Measurements from ENCODE around the gene CIDEB.
"Not testable (repeated sequence)": the region's sequence is repeated elsewhere in the genome, so short reads cannot be mapped to it uniquely, and the experiment has no call there.

CIDEB gene

GRCh38 chr14:24307575-24308341, at the start of gene CIDEB:
Gene CIDEB, minus strand, starts transcription at chr14:24307977. Its CDS starts 119 bp downstream, at chr14:24307858.
- DNase-seq: peak; percentile 27

DNA sequence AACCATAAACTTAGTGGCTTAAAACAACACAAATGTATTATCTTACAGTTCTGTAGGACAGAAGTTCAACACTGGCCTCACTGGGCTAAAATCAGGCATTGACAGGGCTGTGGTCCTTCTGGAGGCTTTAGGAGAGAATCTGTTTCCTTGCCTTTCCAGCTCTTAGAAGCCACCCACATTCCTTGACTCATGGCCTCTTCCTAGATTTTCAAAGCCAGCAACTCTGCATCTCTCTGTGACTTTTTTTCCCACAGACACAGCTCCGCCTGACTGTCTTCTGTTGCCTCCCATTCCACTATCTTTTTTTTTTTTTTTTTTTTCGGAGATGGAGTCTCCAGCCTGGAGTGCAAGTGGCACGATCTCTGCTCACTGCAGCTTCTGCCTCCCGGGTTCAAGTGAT, 48.4 kb upstream of the CIDEB start:
- no peak for DNase-seq

GRCh38 chr14:24355009-24355408, 47.2 kb upstream of the CIDEB start:
- DNase-seq: no peak

DNA sequence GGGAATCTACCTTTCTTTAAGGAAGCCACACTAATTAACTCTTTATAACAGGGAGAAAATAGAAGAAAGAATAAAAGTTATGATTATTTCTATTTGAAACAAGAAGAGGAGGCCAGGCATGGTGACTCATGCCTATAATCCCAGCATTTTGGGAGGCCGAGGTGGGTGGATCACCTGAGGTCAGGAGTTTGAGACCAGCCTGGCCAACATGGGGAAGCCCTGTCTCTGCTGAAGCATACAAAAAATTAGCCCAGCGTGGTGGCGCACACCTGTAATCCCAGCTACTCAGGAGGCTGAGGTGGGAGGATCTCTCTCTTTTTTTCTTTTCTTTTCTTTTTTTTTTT, 46.7 kb upstream of the CIDEB start:
- not testable (repeated sequence) for DNase-seq

DNA sequence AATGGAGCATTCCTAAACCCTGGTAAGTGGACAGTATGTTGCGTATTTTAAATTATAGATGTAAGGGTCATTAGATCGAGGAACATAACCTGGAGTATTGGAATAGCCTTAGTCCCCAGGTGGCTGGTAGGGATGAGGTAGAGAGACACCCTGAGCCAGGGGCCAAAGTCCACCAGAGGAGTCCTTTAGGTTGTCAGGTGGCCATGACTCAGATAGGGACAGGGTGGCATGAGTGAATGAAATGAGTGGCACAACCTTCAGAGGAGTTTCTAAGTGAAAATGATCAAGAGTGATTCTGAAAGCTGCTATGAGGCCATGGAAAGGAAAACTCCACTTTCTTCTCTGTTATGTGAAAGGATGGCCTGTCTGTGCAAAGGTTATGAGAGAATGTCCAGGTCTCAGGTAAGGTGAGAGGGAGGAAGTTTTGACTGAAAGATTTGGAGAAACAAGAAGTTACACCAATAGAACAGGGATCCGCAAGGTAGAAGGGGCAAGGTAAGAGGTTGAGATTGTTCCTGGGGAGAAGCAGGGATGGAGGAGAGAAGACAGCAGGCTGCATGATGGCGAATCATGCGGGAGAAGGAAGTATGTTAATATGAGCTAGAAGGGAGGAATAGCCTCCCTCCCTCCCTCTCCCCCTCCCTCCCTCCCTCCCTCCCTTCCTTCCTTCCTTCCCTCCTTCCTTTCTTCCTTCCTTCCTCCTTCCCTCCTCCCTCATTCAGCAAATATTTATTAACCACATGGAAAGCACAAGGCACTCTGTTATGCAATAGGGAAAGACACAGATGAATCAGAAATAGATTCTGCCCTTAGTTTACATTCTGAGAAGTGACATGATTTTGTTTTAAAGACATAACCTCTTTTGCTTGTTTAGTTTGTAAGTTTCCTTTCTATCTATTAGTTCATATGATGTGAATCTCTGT, 46.0 kb upstream of the CIDEB start:
- DNase-seq: no peak

DNA sequence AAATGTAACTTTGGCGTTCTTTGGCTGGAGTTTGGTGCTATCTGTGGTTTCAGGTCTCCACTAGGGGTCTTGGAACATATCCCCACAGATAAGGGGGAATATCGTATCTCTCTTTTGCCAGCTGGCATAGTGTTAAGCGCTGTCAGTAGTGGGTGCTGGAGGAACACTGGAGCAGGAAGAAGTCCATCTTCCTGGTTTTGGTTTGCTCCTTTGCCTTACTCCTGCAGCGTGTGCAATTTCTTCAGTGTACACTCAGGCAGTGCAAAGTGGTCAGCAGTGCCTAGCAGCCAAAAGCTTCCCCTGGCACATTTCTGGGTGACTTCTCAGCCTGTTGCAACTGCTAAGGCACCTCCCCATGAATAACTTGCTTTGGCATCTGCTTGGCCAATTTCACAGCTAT, 43.7 kb upstream of the CIDEB start:
- no peak for DNase-seq

DNA sequence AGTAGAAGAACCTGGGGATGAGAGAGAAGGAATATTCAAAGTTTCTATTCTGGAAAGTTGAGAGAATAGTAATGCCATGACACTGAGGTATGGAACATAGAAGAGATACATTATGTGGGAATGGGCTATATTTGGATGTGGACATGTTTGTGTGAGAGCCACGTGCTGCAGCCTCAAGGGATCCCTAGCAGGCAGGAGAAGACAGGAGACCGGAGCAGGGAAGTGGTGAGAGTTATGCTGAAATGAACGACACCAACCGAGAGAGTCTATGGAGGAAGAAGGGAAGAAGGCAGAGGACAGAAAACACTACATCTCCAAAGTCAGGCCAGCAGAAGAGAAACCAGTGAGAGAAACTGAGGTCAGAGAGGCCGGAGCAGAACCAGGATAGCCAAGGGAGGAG, 42.0 kb upstream of the CIDEB start:
- DNase-seq: no peak

DNA sequence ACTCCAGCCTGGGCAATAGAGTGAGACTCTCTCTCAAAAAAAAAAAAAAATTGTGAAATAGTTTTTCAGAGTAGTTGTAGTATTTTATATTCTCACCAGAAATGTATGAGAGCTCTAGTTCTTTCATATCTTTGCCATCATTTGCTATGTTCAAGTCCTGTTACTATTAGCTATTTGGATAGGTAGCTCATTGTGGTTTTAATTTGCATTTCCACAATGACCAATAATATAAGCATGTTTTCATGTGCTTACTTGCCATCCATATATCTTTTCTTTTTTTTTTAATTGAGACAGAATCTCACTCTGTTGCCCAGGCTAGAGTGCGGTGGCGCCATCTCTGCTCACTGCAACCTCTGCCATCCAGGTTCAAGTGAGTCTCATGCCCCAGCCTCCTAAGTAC, 40.4 kb upstream of the CIDEB start:
- DNase-seq: no peak

DNA sequence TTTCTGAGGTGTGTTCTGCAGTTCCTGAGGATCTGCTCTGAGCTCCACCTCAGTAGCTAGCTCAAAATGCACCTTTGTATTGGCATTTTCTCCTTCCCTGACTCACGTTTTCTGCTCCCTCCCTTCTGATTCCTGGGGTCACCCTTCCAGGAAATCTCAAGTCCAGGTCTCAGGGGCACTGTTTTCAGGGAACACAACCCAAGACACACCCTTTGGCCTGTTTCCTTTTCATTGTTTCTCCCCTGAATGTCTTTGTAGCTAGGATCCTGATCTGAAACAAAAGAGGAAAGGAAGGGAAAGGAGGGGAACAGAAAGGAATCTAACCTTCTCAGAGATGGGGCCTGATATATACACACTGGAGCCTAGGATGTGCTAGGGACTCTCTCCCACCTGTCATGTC, 39.4 kb upstream of the CIDEB start:
- DNase-seq: no peak

GRCh38 chr14:24343795-24344660, 36.3 kb upstream of the CIDEB start:
- no peak for DNase-seq

DNA sequence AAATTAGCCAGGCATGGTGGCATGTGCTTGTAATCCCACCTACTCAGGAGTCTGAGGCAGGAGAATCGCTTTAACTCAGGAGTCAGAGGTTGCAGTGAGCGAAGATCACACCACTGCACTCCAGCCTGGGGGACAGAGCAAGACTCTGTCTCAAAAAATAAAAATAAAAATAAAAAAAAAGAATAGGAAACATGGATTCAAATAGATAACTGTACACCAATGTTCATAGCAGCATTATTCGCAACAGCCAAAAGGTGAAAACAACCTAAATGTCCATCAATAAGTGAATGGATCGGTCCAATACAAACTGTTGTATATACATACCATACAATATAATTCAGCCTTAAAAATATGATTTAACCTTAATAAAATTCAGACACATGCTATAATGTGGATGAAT, 35.1 kb upstream of the CIDEB start:
- DNase-seq: no peak

DNA sequence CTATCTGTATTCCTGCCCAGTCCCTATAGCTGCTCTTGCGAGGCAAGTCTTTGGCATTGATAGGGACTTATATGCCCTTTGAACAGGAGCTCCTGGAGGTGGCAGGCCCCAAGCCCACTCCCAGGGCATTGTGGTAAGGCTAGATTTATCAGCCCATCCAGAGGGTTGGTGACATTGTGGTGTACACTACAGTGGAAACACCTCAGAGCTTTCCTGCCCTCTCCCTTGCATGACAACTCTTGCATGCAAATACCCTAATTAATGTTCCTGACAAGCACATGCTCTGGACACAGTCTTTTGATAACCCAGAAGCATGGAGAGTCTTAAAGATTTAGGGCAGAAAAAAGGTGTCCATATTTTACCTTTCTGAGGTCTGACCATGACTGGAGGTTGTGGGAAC, 32.8 kb upstream of the CIDEB start:
- DNase-seq: no peak

DNA sequence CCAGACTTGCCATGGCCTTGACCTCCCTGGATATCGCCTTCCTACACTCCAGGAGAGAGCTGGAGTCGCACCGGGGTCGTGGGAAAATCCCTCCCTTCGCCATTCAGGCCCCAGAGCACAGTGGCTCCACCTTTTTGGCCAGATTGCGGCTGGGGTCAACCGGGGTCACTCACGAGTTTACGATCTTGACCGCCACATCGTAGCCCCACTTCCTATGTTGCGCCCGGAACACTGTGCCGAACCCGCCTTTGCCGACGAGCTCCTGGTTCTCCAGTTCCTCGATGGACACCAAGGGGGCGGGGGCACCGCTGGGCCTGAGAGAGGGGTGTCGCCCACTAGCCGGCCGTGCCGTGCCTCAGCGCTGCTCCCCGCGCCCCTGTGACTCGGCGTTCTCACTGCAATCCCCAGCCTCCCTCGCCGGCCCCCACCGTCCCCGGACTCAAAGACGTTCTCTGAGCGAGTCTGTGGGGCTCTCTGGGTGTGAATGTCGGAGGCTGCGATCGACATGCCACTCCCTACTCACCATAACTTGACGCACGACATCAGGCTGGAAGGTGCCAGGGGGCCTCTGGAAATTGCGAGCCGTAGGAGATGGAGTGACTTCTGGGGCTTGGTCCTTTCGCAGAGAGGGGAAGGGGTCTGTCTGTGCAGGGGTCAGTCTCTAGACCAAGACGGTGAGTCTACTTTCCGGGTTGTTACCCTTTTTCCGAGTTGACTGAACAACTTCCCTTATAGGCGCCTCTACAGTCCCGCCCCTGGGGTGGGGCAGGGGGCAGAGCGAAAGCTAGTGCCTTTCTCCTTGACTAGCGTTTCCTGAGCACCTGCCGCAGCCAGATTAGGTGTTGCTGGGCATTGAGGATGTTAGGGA, 31.7 kb upstream of the CIDEB start, which contains the start of gene RIPK3:
TSS of gene RIPK3 (minus strand) at position 708 of the 868 bp plus-strand sequence. CDS start at position 543, 165 bp downstream.
- no peak for DNase-seq

DNA sequence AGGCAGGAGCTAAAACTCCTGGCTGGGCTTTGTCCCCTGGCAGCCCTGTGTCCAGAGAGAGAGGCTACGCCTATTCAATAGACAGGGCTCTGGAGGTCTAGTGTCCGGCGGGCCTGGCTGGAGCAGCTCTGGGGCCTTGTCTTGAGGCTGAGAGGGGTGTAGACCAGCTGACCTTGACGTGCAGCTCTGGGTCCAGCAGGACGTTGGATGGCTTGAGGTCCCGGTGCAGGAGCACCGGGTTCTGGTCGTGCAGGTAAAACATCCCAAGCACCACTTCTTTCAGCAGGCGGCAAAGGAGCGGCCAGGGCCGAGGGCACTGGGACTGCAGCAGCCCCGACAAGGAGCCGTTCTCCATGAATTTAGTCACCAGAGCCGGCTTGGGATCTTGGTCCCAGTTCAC, 31.1 kb upstream of the CIDEB start:
- DNase-seq: no peak

- no peak for DNase-seq
Measured at GRCh38 chr14:24337824-24338175, 30.0 kb upstream of the CIDEB start.

- no peak for DNase-seq
Measured at GRCh38 chr14:24337144-24337823, 29.5 kb upstream of the CIDEB start.

DNA sequence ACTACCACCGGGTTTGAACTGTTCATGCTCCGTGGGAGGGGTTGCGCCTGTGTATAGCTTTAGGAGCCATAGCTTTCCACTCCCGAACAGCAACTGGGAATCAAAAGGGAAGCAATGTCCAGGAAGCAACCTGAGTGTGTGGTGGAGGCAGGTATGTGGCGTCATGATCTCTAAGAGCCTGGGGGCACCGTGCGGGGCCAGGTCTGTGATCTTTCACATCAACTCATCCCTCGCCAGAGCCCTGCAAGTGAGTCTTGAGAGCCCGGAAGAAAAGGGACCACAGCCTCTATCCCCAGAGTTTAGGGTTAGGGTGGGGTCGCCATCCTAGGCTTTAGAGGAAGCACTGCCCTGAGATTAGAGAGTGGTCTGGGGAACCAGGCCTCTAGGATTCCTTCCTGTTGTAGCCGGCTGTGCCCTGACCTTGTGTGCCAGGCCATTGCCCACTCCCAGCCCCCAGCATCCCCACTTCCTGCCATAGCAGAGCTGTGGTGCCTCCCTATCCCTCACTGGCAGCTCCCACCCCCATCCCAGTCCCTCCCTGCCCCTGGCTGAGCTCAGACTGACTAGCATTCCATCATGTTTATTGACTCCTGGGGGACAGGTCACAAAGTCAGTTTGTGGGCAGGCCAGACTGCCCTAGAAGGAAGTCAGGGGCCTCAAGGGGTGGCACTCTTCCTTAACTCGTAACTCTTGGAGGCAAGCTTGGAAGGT, 27.8 kb upstream of the CIDEB start:
- no peak for DNase-seq

GRCh38 chr14:24334431-24335291, 26.9 kb upstream of the CIDEB start, which contains the start of gene ADCY4:
Gene ADCY4, minus strand, starts transcription at chr14:24335071. Its CDS starts 419 bp downstream, at chr14:24334652.
- no peak for DNase-seq

- DNase-seq: peak; percentile 77
Measured at GRCh38 chr14:24332268-24332993, 24.7 kb upstream of the CIDEB start.
